T-cell (primary cell): ENCODE data around the gene PCARE. TPM values are rescaled to one million over a fixed set of nuclear protein-coding genes. Genes with fewer than 3 reads are reported as not detected.
A peak's percentile ranks its signal among the peaks of the same experiment; 100 is the strongest.

Experiments
- ATAC-seq, 4 experiments: fragments of 200-7000 bp in 3 of 4; fragments of 150-1000 bp in 1 of 4; cut with Tn5 transposase; replicated peaks in 1 of 4; 1 replicate in 3 of 4; 2 replicates in 1 of 4; pipeline ENCODE4 v1.10.0; 2021; ENCODE audit warnings: moderate library complexity in 3 of 4, mild to moderate bottlenecking in 2 of 4, moderate number of reproducible peaks in 1 of 4
- CTCF ChIA-PET, 2 donors: fragments of 300-600 bp; sonication (Branson Sonifier 250); formaldehyde crosslinking; loops; one replicate each; lab custom pipeline; 2022; ENCODE audit warnings: antibody characterized with exemption in 2 of 2; lab: Charles Lee
- POLR2A ChIA-PET, 2 donors: fragments of 300-600 bp; sonication (Branson Sonifier 250); formaldehyde crosslinking; loops; one replicate each; lab custom pipeline; 2022; ENCODE audit warnings: antibody characterized with exemption in 2 of 2; lab: Charles Lee
- DNase-seq, 35 experiments: peaks; one replicate each; pipeline versions ENCODE4 v3.0.0 to v3.0.0-alpha.2; 2013 to 2023
- H3K27ac ChIP-seq: one replicate; pipeline ENCODE4 v1.5.1; 2013; ENCODE audit warnings: low read length
- H3K27me3 ChIP-seq, 2 experiments: replicated peaks in 1 of 2; 1 replicate in 1 of 2; 2 replicates in 1 of 2; pipeline versions ENCODE4 v1.6.1 to v1.7.0; 2013; ENCODE audit warnings: low read length in 1 of 2, mixed read lengths in 1 of 2; ENCODE audit not compliant: control insufficient read depth in 2 of 2, insufficient read depth in 2 of 2; ENCODE audit errors: extremely low read depth in 1 of 2
- H3K36me3 ChIP-seq, 2 donors: 1 replicate in 1 of 2; 2 replicates in 1 of 2; pipeline versions ENCODE4 v1.6.1 to v1.7.0; 2013; ENCODE audit warnings: low read length in 1 of 2; ENCODE audit not compliant: control insufficient read depth in 2 of 2, insufficient read depth in 1 of 2; ENCODE audit errors: extremely low read depth in 1 of 2
- H3K4me1 ChIP-seq, 2 experiments: 1 replicate in 1 of 2; 2 replicates in 1 of 2; pipeline versions ENCODE4 v1.6.1 to v1.7.0; 2013; ENCODE audit warnings: low read length in 2 of 2, mixed read lengths in 1 of 2; ENCODE audit not compliant: insufficient read depth in 2 of 2, control insufficient read depth in 1 of 2; ENCODE audit errors: extremely low read depth in 1 of 2
- H3K4me3 ChIP-seq, 2 donors: 1 replicate in 1 of 2; 2 replicates in 1 of 2; pipeline versions ENCODE4 v1.5.1 to v1.7.0; 2013; ENCODE audit warnings: mild to moderate bottlenecking in 2 of 2, low read length in 1 of 2, moderate library complexity in 1 of 2; ENCODE audit not compliant: control insufficient read depth in 1 of 2; ENCODE audit errors: extremely low read depth in 1 of 2
- H3K9me3 ChIP-seq: 2 replicates; pipeline ENCODE4 v1.7.0; 2013
- H3K27ac Mint-ChIP-seq, 2 donors: one replicate each; pipeline ENCODE4 v1.8.0; 2020 to 2021; ENCODE audit warnings: mild to moderate bottlenecking in 2 of 2, mixed read lengths in 2 of 2
- H3K27me3 Mint-ChIP-seq, 2 donors: one replicate each; pipeline ENCODE4 v1.8.0; 2021 to 2022; ENCODE audit warnings: mixed read lengths in 2 of 2
- H3K36me3 Mint-ChIP-seq: one replicate; pipeline ENCODE4 v1.8.0; 2021; ENCODE audit warnings: mixed read lengths
- H3K4me1 Mint-ChIP-seq, 3 donors: one replicate each; pipeline ENCODE4 v1.8.0; 2020 to 2022; ENCODE audit warnings: mixed read lengths in 3 of 3, mild to moderate bottlenecking in 1 of 3
- H3K4me3 Mint-ChIP-seq, 3 donors: one replicate each; pipeline ENCODE4 v1.8.0; 2020 to 2022; ENCODE audit warnings: mild to moderate bottlenecking in 3 of 3, mixed read lengths in 3 of 3, moderate library complexity in 3 of 3
- H3K9me3 Mint-ChIP-seq, 3 donors: one replicate each; pipeline ENCODE4 v1.8.0; 2020 to 2022; ENCODE audit warnings: mixed read lengths in 3 of 3
- WGBS: methylation state at CpG from one replicate; pipeline ENCODE4 v1.1.5; 2013; ENCODE audit warnings: missing lambda C conversion rate; ENCODE audit not compliant: insufficient coverage; 5-methylcytosine and 5-hydroxymethylcytosine counted together
- total RNA-seq, 35 experiments: library from RNA in 6 of 35; stranded (reverse) in 6 of 35; fragments of 120-200 nt in 1 of 35; gene quantifications; one replicate each; pipeline versions ENCODE4 v1.2.1 to v1.2.4 and lab custom pipeline; 2013 to 2026

PCARE gene
- total RNA-seq, 5 donors from 2014 or later (not counting 1 experiment from before 2014, with no cell fraction given) = not detected

DNA sequence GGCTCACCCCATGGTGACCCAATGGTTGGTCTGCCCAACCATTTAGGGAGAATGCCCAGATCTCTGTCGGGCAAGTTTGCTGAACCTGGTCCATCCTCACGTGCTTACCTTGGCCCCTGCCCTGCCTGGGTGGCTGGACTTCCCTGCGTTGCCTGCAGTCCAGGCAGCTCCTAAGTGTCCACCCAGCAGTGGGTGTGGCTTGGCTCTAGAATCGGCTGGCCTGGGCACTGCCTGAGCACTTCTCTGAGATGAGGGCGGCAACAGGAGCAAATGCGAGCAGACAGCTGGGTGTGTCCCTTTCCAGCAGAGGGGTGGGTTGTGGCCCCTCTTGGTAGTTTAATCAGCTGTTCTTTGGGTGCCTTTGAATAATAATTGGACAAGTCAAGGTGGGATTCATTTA is 11.3 kb downstream of the PCARE start:
- no peaks in the 10 kb centered on the region for H3K36me3 Mint-ChIP-seq
- no peaks in the 10 kb centered on the region for H3K27me3 Mint-ChIP-seq
- ATAC-seq (no peak), DNase-seq (no peak)
- POLR2A ChIA-PET = no interaction called here
- Histone ChIP-seq H3K27me3 (no peaks in the 10 kb centered on the region), H3K27ac (no peak overlapping the region), H3K4me3 (no peak overlapping the region), H3K36me3 (no peaks in the 10 kb centered on the region), H3K9me3 (no peaks in the 10 kb centered on the region), H3K4me1 (no peaks in the 10 kb centered on the region)
- 93% methylated on average over 6 of the region's 6 CpGs for WGBS
- peaks cover 6 to 11% (median 9%) of the 10 kb centered on the region in 3 donors for H3K4me1 Mint-ChIP-seq
- CTCF ChIA-PET = no interaction called here
- H3K4me3 Mint-ChIP-seq = no peak overlapping the region
- no peak overlapping the region for H3K27ac Mint-ChIP-seq
- no peaks in the 10 kb centered on the region for H3K9me3 Mint-ChIP-seq

GRCh38 chr2:29062371-29062770 is 12.0 kb downstream of the PCARE start:
- Mint-ChIP-seq H3K27me3 (no peaks in the 10 kb centered on the region), H3K27ac (no peak overlapping the region), H3K4me3 (no peak overlapping the region), H3K4me1 (peaks cover 6 to 11% (median 9%) of the 10 kb centered on the region in 3 donors), H3K9me3 (no peaks in the 10 kb centered on the region), H3K36me3 (no peaks in the 10 kb centered on the region)
- ATAC-seq = no peak
- ChIA-PET CTCF (no interaction called here), POLR2A (no interaction called here)
- 92% methylated on average over 8 of the region's 10 CpGs for WGBS
- Histone ChIP-seq H3K4me3 (no peak overlapping the region), H3K9me3 (no peaks in the 10 kb centered on the region), H3K4me1 (no peaks in the 10 kb centered on the region), H3K36me3 (no peaks in the 10 kb centered on the region), H3K27me3 (no peaks in the 10 kb centered on the region), H3K27ac (no peak overlapping the region)
- no peak for DNase-seq

DNA sequence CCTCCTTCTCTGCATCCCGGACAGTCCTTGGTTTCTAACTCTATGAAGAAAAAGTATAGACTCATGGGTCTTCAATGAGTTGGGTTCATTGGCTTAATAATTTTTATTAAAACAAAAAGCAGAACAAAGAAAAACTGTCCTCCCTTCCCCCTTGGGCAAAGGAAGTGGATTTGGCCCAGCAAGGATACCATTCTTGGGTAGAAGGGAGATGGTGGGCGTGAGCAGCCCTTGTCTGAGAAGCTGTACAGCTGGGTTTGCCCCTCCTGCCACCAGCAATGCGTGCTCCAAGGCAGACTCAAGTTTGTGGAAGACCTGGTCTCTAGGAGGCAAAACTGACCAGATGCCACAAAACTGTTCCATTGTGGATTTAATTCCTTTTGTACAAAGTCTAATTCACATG is 12.7 kb downstream of the PCARE start:
- Histone ChIP-seq H3K27ac (no peak overlapping the region), H3K36me3 (no peaks in the 10 kb centered on the region), H3K4me3 (no peak overlapping the region), H3K27me3 (no peaks in the 10 kb centered on the region), H3K9me3 (no peaks in the 10 kb centered on the region), H3K4me1 (no peaks in the 10 kb centered on the region)
- Mint-ChIP-seq H3K36me3 (no peaks in the 10 kb centered on the region), H3K4me3 (no peak overlapping the region), H3K9me3 (no peaks in the 10 kb centered on the region), H3K27me3 (no peaks in the 10 kb centered on the region), H3K4me1 (peaks cover 6 to 11% (median 9%) of the 10 kb centered on the region in 3 donors), H3K27ac (no peak overlapping the region)
- no CpG with 5 or more reads among the region's 3 CpGs for WGBS
- POLR2A ChIA-PET = no interaction called here
- ATAC-seq (no peak), DNase-seq (no peak)
- CTCF ChIA-PET = no interaction called here

DNA sequence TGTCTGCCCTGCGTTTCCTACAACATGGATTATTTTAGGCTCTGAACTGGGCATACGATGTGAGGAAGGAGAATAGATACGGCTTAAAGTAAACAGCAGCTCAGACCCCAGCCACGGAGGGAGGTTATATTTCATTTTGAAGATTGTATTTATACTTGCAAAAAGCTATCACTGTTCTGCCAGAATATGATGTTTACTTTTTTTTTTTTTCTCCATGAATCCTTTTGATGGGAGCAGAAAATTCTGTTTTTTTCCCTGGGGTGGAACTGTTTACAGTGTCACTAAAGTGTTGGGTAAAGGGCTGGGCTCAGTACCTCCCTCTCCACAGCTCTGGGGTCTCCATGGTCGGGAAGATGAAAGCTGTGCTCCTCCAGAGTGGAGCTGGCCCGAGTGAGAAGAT is 13.1 kb downstream of the PCARE start:
- Histone ChIP-seq H3K36me3 (no peaks in the 10 kb centered on the region), H3K4me3 (no peak overlapping the region), H3K27ac (no peak overlapping the region), H3K9me3 (no peaks in the 10 kb centered on the region), H3K4me1 (no peaks in the 10 kb centered on the region), H3K27me3 (no peaks in the 10 kb centered on the region)
- DNase-seq = no peak
- Mint-ChIP-seq H3K36me3 (no peaks in the 10 kb centered on the region), H3K9me3 (no peaks in the 10 kb centered on the region), H3K4me1 (peaks cover 6 to 11% (median 9%) of the 10 kb centered on the region in 3 donors), H3K4me3 (no peak overlapping the region), H3K27ac (no peak overlapping the region), H3K27me3 (no peaks in the 10 kb centered on the region)
- ChIA-PET POLR2A (interaction anchor here (0.6 to 0.7 kb wide), 2 partner anchors 69 to 268 kb away, joined by 3 to 4 read pairs; no protein-coding TSS in a partner anchor), CTCF (no interaction called here)
- 100% methylated on average over 1 of the region's 6 CpGs for WGBS
- no peak for ATAC-seq

DNA sequence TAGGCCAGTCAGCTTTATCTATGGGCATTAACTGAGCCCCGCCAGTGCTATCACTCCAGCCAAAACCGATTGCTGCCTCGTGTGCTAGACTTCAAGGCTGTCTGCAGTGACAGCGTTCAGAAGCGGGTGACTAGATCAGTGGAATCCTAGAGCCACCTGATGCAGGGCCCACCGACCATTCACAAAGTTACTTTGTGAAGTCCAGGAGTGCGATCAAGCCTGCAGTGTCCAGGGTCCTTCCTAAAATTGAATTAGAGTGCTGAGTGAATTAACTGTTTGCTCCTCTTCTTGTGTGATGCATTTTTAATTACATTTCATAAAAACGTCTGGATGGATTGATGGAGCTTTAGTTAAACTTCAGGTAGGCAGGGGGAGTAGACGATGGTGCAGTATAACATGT is 13.9 kb downstream of the PCARE start:
- H3K9me3 ChIP-seq = no peaks in the 10 kb centered on the region
- no peaks in the 10 kb centered on the region for H3K36me3 Mint-ChIP-seq
- POLR2A ChIA-PET = no interaction called here
- H3K27me3 Mint-ChIP-seq = no peaks in the 10 kb centered on the region
- no peaks in the 10 kb centered on the region for H3K9me3 Mint-ChIP-seq
- H3K27me3 ChIP-seq = no peaks in the 10 kb centered on the region
- H3K27ac ChIP-seq = no peak overlapping the region
- H3K4me1 Mint-ChIP-seq = peaks cover 6 to 11% (median 9%) of the 10 kb centered on the region in 3 donors
- H3K4me3 Mint-ChIP-seq = no peak overlapping the region
- WGBS = 91% methylated on average over 5 of the region's 9 CpGs
- no peaks in the 10 kb centered on the region for H3K4me1 ChIP-seq
- no peaks in the 10 kb centered on the region for H3K36me3 ChIP-seq
- H3K4me3 ChIP-seq = no peak overlapping the region
- no peak for DNase-seq
- H3K27ac Mint-ChIP-seq = no peak overlapping the region
- CTCF ChIA-PET = no interaction called here
- no peak for ATAC-seq

- Histone ChIP-seq H3K27ac (no peak overlapping the region), H3K36me3 (no peaks in the 10 kb centered on the region), H3K27me3 (no peaks in the 10 kb centered on the region), H3K9me3 (no peaks in the 10 kb centered on the region), H3K4me3 (no peak overlapping the region), H3K4me1 (no peaks in the 10 kb centered on the region)
- DNase-seq (no peak), ATAC-seq (no peak)
- H3K36me3 Mint-ChIP-seq = no peaks in the 10 kb centered on the region
- H3K4me3 Mint-ChIP-seq = no peak overlapping the region
- WGBS = no CpG with 5 or more reads among the region's 1 CpG
- POLR2A ChIA-PET = no interaction called here
- no peaks in the 10 kb centered on the region for H3K9me3 Mint-ChIP-seq
- no peaks in the 10 kb centered on the region for H3K27me3 Mint-ChIP-seq
- peak overlapping the region in 1 of 2 donors; percentile 71 for H3K27ac Mint-ChIP-seq
- CTCF ChIA-PET = no interaction called here
- peaks cover 6 to 11% (median 9%) of the 10 kb centered on the region in 3 donors for H3K4me1 Mint-ChIP-seq
These were observed 14.7 kb downstream of the PCARE start for GRCh38 chr2:29059624-29060023.

DNA sequence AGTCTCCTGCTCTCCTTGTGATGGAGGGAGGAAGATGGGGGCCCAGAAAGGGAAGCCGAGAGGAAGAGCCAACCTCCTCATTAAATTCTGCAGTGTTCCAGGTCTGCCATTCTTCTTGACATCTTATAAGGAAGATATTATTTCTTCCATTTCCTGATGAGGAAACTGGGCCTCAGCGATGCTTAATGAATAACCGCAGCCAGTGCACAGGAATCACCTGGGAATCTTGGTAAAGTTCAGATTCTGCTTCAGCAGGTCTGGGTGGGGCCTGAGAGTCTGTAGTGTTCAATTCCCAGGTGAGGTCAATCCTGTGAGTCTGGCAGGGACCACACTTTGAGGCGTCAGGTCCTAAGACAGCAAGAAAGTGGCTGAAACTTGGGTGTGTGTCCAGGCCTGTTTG is 17.3 kb downstream of the PCARE start:
- H3K27ac Mint-ChIP-seq = no peak overlapping the region
- H3K4me1 Mint-ChIP-seq = peaks cover 6 to 11% (median 9%) of the 10 kb centered on the region in 3 donors
- no peak overlapping the region for H3K4me3 Mint-ChIP-seq
- ChIA-PET CTCF (no interaction called here), POLR2A (no interaction called here)
- no peak for DNase-seq
- peaks cover 6% of the 10 kb centered on the region for H3K36me3 Mint-ChIP-seq
- H3K9me3 Mint-ChIP-seq = no peaks in the 10 kb centered on the region
- Histone ChIP-seq H3K4me1 (no peaks in the 10 kb centered on the region), H3K4me3 (no peak overlapping the region), H3K27ac (no peak overlapping the region), H3K9me3 (no peaks in the 10 kb centered on the region), H3K36me3 (no peaks in the 10 kb centered on the region), H3K27me3 (no peaks in the 10 kb centered on the region)
- 93% methylated on average over 3 of the region's 4 CpGs for WGBS
- ATAC-seq = no peak
- no peaks in the 10 kb centered on the region for H3K27me3 Mint-ChIP-seq
